Muscle layer of duodenum (tissue), 2 donors: Measurements from ENCODE around the gene C11orf42.
A peak's percentile ranks its signal among the peaks of the same experiment; 100 is the strongest.
"Not testable (repeated sequence)": the region's sequence is repeated elsewhere in the genome, so short reads cannot be mapped to it uniquely, and the experiment has no call there.

ENCODE experiments used
- H3K27ac ChIP-seq: one replicate; pipeline ENCODE4 v1.7.0; 2013; ENCODE audit warnings: mild to moderate bottlenecking, low read length
- H3K27me3 ChIP-seq: one replicate; pipeline ENCODE4 v1.7.0; 2013; ENCODE audit warnings: low read depth, mild to moderate bottlenecking, control low read depth, low read length
- H3K36me3 ChIP-seq, 2 donors: one replicate each; pipeline ENCODE4 v1.7.0; 2013; ENCODE audit warnings: low read length in 2 of 2, control low read depth in 1 of 2, mild to moderate bottlenecking in 1 of 2; ENCODE audit not compliant: insufficient read depth in 2 of 2, control insufficient read depth in 1 of 2
- H3K4me1 ChIP-seq, 2 donors: one replicate each; pipeline ENCODE4 v1.7.0; 2013; ENCODE audit warnings: low read length in 2 of 2, mild to moderate bottlenecking in 2 of 2, control low read depth in 1 of 2, moderate library complexity in 1 of 2; ENCODE audit not compliant: insufficient read depth in 2 of 2, control insufficient read depth in 1 of 2
- H3K4me3 ChIP-seq, 2 donors: one replicate each; pipeline ENCODE4 v1.7.0; 2013; ENCODE audit warnings: low read length in 2 of 2, low read depth in 1 of 2, mild to moderate bottlenecking in 1 of 2
- H3K9me3 ChIP-seq, 2 donors: one replicate each; pipeline ENCODE4 v1.7.0; 2013; ENCODE audit warnings: low read length in 2 of 2, control low read depth in 1 of 2, mild to moderate bottlenecking in 1 of 2; ENCODE audit not compliant: control insufficient read depth in 1 of 2
- donor health status: healthy.

The C11orf42 gene

DNA sequence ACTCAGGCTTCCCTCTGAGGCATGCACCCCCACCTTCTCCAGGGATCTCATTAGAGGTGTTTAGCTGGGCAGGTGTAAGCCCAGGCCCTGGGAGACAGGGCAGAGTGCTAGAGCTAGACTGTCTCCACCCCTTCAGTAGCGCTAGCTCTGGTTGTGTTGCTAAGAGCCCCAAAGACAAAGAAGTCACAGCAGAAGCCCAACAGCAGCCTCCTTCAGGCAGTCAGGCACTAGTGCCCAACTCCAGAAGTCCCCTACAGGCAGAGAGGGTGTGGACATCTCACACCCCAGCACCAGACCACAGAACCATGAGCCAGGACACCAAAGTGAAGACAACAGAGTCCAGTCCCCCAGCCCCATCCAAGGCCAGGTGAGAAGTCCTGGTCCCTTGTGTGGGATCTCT is 33.5 kb downstream of the C11orf42 start, which contains the start of gene CNGA4:
Gene CNGA4 (plus strand): TSS at position 188 of the 400 bp plus-strand sequence. CDS start 118 bp downstream, at position 306.
- Histone ChIP-seq H3K4me1 (peaks cover under 1 to 2% of the 10 kb centered on the region in 2 donors), H3K4me3 (no peak within 1 kb of the TSS), H3K9me3 (no peaks in the 10 kb centered on the region), H3K27me3 (no peaks in the 10 kb centered on the region), H3K36me3 (no peaks in the 10 kb centered on the region), H3K27ac (no peak within 1 kb of the TSS)

GRCh38 chr11:6240139-6240538 is 34.8 kb downstream of the C11orf42 start:
- Histone ChIP-seq H3K27me3 (no peaks in the 10 kb centered on the region), H3K9me3 (no peaks in the 10 kb centered on the region), H3K4me3 (no peak overlapping the region), H3K27ac (no peak overlapping the region), H3K4me1 (no peaks in the 10 kb centered on the region), H3K36me3 (no peaks in the 10 kb centered on the region)

DNA sequence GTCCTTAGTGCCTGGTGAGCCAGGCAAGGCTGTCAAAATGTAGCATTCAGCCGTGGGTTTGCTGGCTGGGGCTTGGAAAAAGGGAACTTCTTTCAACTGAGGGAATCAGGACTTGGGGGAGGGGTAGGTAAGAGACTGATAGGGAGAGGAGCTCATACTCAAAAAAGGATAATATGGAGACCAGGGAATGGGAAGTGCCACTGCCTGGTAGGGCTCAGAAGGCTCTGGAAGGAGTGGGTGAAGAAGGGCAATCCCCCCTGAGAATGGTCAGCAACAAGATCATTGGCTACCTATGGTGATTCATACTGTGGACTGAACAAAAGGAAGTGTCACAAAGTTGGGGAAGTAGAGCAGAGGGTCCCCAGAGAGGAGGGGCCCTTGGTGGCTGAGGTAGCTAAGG is 35.4 kb downstream of the C11orf42 start:
- H3K4me3 ChIP-seq, result no peak overlapping the region
- no peaks in the 10 kb centered on the region for H3K27me3 ChIP-seq
- H3K4me1 ChIP-seq, result no peaks in the 10 kb centered on the region
- H3K9me3 ChIP-seq, result no peaks in the 10 kb centered on the region
- no peaks in the 10 kb centered on the region for H3K36me3 ChIP-seq
- H3K27ac ChIP-seq, result no peak overlapping the region

DNA sequence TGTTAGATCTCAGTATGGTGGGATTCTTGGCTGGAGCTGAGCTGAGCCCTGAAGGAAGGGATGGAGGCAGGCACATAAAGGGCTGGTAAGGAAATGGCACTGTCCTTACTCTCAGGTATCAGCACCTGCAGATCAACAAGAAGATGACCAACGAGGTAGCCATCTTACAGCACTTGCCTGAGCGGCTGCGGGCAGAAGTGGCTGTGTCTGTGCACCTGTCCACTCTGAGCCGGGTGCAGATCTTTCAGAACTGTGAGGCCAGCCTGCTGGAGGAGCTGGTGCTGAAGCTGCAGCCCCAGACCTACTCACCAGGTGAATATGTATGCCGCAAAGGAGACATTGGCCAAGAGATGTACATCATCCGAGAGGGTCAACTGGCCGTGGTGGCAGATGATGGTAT is 36.0 kb downstream of the C11orf42 start:
- Histone ChIP-seq H3K36me3 (no peaks in the 10 kb centered on the region), H3K27ac (no peak overlapping the region), H3K9me3 (no peaks in the 10 kb centered on the region), H3K4me1 (no peaks in the 10 kb centered on the region), H3K4me3 (no peak overlapping the region), H3K27me3 (no peaks in the 10 kb centered on the region)

DNA sequence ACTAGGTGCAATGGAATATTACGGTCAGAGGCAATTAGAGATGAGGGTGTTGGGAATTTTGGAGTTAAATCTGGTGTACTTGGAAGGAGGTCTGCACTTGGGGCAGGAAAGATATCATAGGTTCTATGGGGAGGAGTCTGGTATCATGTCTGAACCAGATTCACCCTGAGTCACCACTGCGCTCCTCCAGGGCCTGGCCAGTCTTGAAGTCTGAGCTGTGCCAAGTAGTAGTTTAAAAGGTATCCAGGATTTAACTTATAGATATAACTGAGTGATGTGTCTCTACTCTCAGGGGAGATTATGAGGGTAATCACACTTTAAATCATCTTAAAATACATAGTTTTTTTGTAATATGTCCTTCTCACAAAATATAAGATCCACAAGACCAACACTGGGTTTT is 40.2 kb downstream of the C11orf42 start:
- no peaks in the 10 kb centered on the region for H3K36me3 ChIP-seq
- H3K4me3 ChIP-seq, result no peak overlapping the region
- H3K27me3 ChIP-seq, result no peaks in the 10 kb centered on the region
- H3K27ac ChIP-seq, result no peak overlapping the region
- H3K9me3 ChIP-seq, result no peaks in the 10 kb centered on the region
- H3K4me1 ChIP-seq, result no peaks in the 10 kb centered on the region

DNA sequence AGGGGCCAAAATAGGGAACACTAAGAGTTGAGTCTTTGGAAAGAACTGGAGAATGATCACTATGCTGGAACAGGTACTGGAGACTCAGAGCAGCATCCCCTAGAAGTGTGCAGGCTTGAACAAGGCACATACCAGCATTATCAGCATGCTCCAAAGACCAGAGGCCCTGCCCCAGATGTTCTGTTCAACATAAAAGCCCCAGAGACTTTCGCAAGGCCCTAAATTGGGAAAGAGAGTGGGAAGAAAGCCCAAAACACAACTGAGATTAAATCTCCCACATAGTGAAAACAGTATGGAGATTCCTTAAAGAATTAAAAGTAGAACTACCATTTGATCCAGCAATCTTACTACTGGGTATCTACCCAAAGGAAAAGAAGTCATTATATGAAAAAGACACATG is 42.9 kb downstream of the C11orf42 start:
- H3K36me3 ChIP-seq, result no peaks in the 10 kb centered on the region
- H3K27ac ChIP-seq, result no peak overlapping the region
- no peaks in the 10 kb centered on the region for H3K9me3 ChIP-seq
- no peaks in the 10 kb centered on the region for H3K27me3 ChIP-seq
- no peak overlapping the region for H3K4me3 ChIP-seq
- H3K4me1 ChIP-seq, result peaks cover 0 to 10% of the 10 kb centered on the region in 2 donors

DNA sequence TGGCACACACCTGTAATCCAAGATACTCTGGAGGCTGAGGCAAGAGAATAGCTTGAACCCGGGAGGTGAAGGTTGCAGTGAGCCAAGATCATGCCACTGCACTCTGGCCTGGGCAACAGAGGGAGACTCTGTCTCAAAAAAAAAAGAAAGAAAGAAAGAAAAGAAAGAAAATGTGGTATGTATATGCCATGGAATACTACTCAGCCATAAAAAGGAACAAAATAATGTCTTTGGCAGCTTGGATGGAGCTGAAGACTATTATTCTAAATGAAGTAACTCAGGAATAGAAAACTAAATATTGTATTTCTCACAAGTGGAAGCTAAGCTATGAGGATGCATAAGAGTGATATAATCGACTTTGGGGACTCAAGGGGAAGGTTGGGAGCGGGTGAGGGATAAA is 43.5 kb downstream of the C11orf42 start:
- H3K27ac ChIP-seq, H3K27me3 ChIP-seq, H3K4me3 ChIP-seq, H3K9me3 ChIP-seq, H3K4me1 ChIP-seq, H3K36me3 ChIP-seq: not testable (repeated sequence)

- Histone ChIP-seq H3K4me3 (no peak overlapping the region), H3K27ac (no peak overlapping the region), H3K4me1 (peaks cover 0 to 10% of the 10 kb centered on the region in 2 donors), H3K9me3 (no peaks in the 10 kb centered on the region), H3K27me3 (no peaks in the 10 kb centered on the region), H3K36me3 (no peaks in the 10 kb centered on the region)
These were observed 44.6 kb downstream of the C11orf42 start for GRCh38 chr11:6249770-6250555.

DNA sequence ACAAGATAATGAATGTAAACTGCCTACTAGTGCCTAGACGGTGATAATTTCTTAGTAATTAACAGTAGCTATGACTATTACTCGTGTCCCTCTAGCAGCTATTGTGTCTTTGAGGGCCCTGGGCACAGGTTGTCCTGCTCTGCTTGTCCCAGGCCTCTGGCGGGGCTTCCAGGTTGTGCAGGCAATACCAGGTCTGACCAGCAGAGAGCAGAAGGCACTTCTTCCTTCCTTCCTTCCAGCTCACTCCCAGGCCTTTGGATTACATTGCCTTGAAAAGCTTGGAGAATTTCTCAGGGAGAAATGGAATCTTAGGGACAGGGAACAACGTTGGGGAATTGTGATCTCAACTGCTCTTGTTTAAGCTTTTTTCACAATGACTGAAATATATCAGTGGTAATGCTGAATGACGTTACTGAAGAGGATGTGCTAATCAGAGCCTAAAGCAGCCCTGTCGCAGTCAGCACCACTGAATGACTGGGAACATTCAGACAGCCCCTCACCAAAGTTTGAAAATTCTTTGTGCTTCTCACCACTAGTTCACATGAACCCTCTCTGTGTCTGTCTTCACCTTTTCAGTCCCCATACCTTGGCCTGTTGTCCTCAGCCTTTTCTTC is 45.9 kb downstream of the C11orf42 start:
- Histone ChIP-seq H3K27ac (peak overlapping the region; percentile 60), H3K9me3 (no peaks in the 10 kb centered on the region)

GRCh38 chr11:6251990-6252473 is 46.7 kb downstream of the C11orf42 start:
- Histone ChIP-seq H3K27ac (peak overlapping the region; percentile 60), H3K4me1 (peaks cover 0 to 10% of the 10 kb centered on the region in 2 donors)

More for the DNA sequence above, 45.9 kb downstream of the C11orf42 start:
- Histone ChIP-seq H3K4me3 (no peak overlapping the region), H3K4me1 (peaks cover 0 to 10% of the 10 kb centered on the region in 2 donors), H3K27me3 (no peaks in the 10 kb centered on the region), H3K36me3 (no peaks in the 10 kb centered on the region)

GRCh38 chr11:6253197-6253596 is 47.8 kb downstream of the C11orf42 start:
- Histone ChIP-seq H3K4me1 (peaks cover 0 to 10% of the 10 kb centered on the region in 2 donors), H3K4me3 (no peak overlapping the region), H3K27me3 (peaks cover 10% of the 10 kb centered on the region), H3K9me3 (no peaks in the 10 kb centered on the region), H3K36me3 (no peaks in the 10 kb centered on the region), H3K27ac (peak overlapping the region; percentile 60)

More at GRCh38 chr11:6251990-6252473, 46.7 kb downstream of the C11orf42 start:
- H3K4me3 ChIP-seq, result no peak overlapping the region
- H3K27me3 ChIP-seq, result no peaks in the 10 kb centered on the region
- H3K9me3 ChIP-seq, result no peaks in the 10 kb centered on the region
- no peaks in the 10 kb centered on the region for H3K36me3 ChIP-seq
